HepG2 (cell line): ENCODE results near the gene UBE2O. TPM values are rescaled to one million over a fixed set of nuclear protein-coding genes. Genes with fewer than 3 reads are reported as not detected.

Source experiments
- FUBP1 ChIP-seq: sonication (generic); formaldehyde crosslinking; IDR thresholded peaks from 2 replicates; pipeline ENCODE4 v1.5.1; 2020; ENCODE audit warnings: missing genetic modification reagents, mild to moderate bottlenecking, borderline replicate concordance
- GPBP1L1 ChIP-seq: sonication (generic); formaldehyde crosslinking; IDR thresholded peaks from 2 replicates; pipeline ENCODE4 v1.5.0; 2020; ENCODE audit warnings: mild to moderate bottlenecking, missing genetic modification reagents
- MED13 ChIP-seq: sonication (generic); formaldehyde crosslinking; IDR thresholded peaks from 2 replicates; pipeline ENCODE4 v1.5.0; 2020; ENCODE audit warnings: missing genetic modification reagents
- RBFOX2 ChIP-seq: fragments of 200-400 bp; formaldehyde crosslinking; IDR thresholded peaks from 2 replicates; pipeline ENCODE4 v1.6.1; 2017; ENCODE audit warnings: low read depth, mild to moderate bottlenecking, low read length
- RCOR2 ChIP-seq: IDR thresholded peaks from 2 replicates; pipeline ENCODE4 v1.6.1; 2016; ENCODE audit warnings: missing biosample characterization, missing genetic modification reagents
- SKI ChIP-seq: fragments of 450-650 bp; IDR thresholded peaks from one replicate; pipeline ENCODE4 v1.6.1; 2018; ENCODE audit warnings: mild to moderate bottlenecking; ENCODE audit not compliant: partially characterized antibody
- SNRNP70 ChIP-seq: fragments of 200-400 bp; formaldehyde crosslinking; IDR thresholded peaks from 2 replicates; pipeline ENCODE4 v1.6.1; 2017; ENCODE audit warnings: mild to moderate bottlenecking, low read depth, low read length, moderate library complexity
- ZBTB34 ChIP-seq: sonication (generic); formaldehyde crosslinking; IDR thresholded peaks from 2 replicates; pipeline ENCODE4 v1.8.0; 2022; ENCODE audit warnings: mild to moderate bottlenecking, missing genetic modification reagents
- ZEB1 ChIP-seq: IDR thresholded peaks from 2 replicates; pipeline ENCODE4 v1.6.1; 2012; ENCODE audit warnings: mild to moderate bottlenecking, low read depth, inconsistent platforms; ENCODE audit not compliant: insufficient replicate concordance
- ZNF510 ChIP-seq: sonication (generic); formaldehyde crosslinking; IDR thresholded peaks from 2 replicates; pipeline ENCODE4 v1.4.0; 2020; ENCODE audit warnings: low read depth, mild to moderate bottlenecking, missing genetic modification reagents
- ZNF549 ChIP-seq: sonication (generic); formaldehyde crosslinking; IDR thresholded peaks from 2 replicates; pipeline ENCODE4 v1.5.0; 2020; ENCODE audit warnings: missing genetic modification reagents
- ZNF557 ChIP-seq: sonication (generic); formaldehyde crosslinking; IDR thresholded peaks from 2 replicates; pipeline ENCODE4 v1.4.0; 2020; ENCODE audit warnings: missing genetic modification reagents
- ZNF639 ChIP-seq: conservative IDR thresholded peaks from 2 replicates; pipeline ENCODE4 v1.6.1; 2018; ENCODE audit warnings: missing genetic modification reagents
- ZSCAN25 ChIP-seq: sonication (generic); formaldehyde crosslinking; IDR thresholded peaks from 2 replicates; pipeline ENCODE4 v1.8.0; 2022; ENCODE audit warnings: mild to moderate bottlenecking, missing genetic modification reagents
- polyA plus RNA-seq, 8 experiments: library from polyadenylated mRNA; depleted of rRNA in 3 of 8; stranded (reverse) in 7 of 8; unstranded in 1 of 8; fragments of >200 nt; fragmentation: Illumina TruSeq in 4 of 8; extraction: Trizol in 4 of 8; gene quantifications; 2 replicates each; pipeline versions ENCODE4 v1.2.1 to v1.2.3, GENCODE V29; 2011 to 2016; ENCODE audit warnings: low read depth in 4 of 8, missing spikeins in 1 of 8, mixed read lengths in 1 of 8; ENCODE audit not compliant: insufficient read depth in 1 of 8
- total RNA-seq, 5 experiments: library from RNA; depleted of rRNA; stranded (reverse); fragments of >200 nt; fragmentation: Illumina TruSeq; extraction: Trizol; gene quantifications; 2 replicates each; pipeline ENCODE4 v1.2.3, GENCODE V29; 2016; ENCODE audit warnings: low read depth in 1 of 5
- TF ChIP-seq, protein P1 (sequence below): sonication (generic); formaldehyde crosslinking; IDR thresholded peaks from 2 replicates; pipeline ENCODE4 v1.8.0; 2022; ENCODE audit warnings: mild to moderate bottlenecking, missing genetic modification reagents, borderline replicate concordance
- TF ChIP-seq, protein P2 (sequence below): sonication (generic); formaldehyde crosslinking; IDR thresholded peaks from 2 replicates; pipeline ENCODE4 v1.9.0; 2021; ENCODE audit warnings: mild to moderate bottlenecking, missing genetic modification reagents

Gene UBE2O
- total and polyA plus RNA-seq, 2 of the 13 experiments (the other 11 are each of a cell fraction or from before 2014, with no cell fraction given) = 21.5 to 23.5 TPM

DNA sequence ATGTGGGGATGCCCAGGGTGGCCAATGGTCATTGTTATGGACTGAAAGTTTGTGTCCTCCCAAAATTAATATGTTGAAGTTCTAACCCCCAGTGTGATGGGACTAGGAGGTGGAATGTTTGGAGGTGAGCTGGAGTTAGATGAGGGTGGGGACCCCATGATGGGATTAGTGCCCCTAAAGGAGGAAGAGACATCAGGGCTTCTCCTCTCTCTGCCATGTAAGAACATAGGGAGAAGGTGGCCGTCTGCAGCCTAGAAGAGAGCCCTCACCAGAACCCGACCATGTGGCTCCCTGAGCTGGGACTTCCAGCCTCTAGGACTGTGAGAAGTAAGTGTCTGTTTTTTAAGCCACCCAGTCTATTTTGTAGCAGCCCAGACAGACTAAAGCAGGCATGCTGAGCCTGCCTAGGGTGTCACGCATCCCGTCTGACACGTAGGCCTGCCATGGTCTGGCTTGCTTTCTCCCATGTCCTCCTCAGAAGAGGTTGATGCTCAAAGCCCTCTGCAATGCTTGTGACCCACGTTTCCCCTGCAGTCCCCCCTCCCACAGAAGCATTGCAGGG, 95.3 kb downstream of the UBE2O start (continued):
- no peak for TF ChIP-seq ZNF557 (CRISPR knock-in tag)
- TF ChIP-seq, protein P1, sequence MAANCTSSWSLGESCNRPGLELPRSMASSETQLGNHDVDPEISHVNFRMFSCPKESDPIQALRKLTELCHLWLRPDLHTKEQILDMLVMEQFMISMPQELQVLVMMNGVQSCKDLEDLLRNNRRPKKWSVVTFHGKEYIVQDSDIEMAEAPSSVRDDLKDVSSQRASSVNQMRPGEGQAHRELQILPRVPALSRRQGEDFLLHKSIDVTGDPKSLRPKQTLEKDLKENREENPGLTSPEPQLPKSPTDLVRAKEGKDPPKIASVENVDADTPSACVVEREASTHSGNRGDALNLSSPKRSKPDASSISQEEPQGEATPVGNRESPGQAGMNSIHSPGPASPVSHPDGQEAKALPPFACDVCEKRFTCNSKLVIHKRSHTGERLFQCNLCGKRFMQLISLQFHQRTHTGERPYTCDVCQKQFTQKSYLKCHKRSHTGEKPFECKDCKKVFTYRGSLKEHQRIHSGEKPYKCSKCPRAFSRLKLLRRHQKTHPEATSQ (CRISPR knock-in tag) = no peak
- no peak for TF ChIP-seq RCOR2
- no peak for TF ChIP-seq FUBP1
- TF ChIP-seq ZSCAN25 (CRISPR knock-in tag) = no peak
- TF ChIP-seq ZBTB34 (CRISPR knock-in tag) = no peak
- TF ChIP-seq MED13 (CRISPR knock-in tag) = no peak
- no peak for TF ChIP-seq ZNF549 (CRISPR knock-in tag)
- no peak for TF ChIP-seq SNRNP70
- TF ChIP-seq GPBP1L1 (CRISPR knock-in tag) = no peak
- TF ChIP-seq RBFOX2 = no peak
- TF ChIP-seq ZNF639 (CRISPR knock-in tag) = no peak
- no peak for TF ChIP-seq ZNF510
- TF ChIP-seq, protein P2, sequence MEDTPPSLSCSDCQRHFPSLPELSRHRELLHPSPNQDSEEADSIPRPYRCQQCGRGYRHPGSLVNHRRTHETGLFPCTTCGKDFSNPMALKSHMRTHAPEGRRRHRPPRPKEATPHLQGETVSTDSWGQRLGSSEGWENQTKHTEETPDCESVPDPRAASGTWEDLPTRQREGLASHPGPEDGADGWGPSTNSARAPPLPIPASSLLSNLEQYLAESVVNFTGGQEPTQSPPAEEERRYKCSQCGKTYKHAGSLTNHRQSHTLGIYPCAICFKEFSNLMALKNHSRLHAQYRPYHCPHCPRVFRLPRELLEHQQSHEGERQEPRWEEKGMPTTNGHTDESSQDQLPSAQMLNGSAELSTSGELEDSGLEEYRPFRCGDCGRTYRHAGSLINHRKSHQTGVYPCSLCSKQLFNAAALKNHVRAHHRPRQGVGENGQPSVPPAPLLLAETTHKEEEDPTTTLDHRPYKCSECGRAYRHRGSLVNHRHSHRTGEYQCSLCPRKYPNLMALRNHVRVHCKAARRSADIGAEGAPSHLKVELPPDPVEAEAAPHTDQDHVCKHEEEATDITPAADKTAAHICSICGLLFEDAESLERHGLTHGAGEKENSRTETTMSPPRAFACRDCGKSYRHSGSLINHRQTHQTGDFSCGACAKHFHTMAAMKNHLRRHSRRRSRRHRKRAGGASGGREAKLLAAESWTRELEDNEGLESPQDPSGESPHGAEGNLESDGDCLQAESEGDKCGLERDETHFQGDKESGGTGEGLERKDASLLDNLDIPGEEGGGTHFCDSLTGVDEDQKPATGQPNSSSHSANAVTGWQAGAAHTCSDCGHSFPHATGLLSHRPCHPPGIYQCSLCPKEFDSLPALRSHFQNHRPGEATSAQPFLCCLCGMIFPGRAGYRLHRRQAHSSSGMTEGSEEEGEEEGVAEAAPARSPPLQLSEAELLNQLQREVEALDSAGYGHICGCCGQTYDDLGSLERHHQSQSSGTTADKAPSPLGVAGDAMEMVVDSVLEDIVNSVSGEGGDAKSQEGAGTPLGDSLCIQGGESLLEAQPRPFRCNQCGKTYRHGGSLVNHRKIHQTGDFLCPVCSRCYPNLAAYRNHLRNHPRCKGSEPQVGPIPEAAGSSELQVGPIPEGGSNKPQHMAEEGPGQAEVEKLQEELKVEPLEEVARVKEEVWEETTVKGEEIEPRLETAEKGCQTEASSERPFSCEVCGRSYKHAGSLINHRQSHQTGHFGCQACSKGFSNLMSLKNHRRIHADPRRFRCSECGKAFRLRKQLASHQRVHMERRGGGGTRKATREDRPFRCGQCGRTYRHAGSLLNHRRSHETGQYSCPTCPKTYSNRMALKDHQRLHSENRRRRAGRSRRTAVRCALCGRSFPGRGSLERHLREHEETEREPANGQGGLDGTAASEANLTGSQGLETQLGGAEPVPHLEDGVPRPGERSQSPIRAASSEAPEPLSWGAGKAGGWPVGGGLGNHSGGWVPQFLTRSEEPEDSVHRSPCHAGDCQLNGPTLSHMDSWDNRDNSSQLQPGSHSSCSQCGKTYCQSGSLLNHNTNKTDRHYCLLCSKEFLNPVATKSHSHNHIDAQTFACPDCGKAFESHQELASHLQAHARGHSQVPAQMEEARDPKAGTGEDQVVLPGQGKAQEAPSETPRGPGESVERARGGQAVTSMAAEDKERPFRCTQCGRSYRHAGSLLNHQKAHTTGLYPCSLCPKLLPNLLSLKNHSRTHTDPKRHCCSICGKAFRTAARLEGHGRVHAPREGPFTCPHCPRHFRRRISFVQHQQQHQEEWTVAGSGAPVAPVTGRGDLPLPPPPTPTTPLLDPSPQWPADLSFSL = no peak
- TF ChIP-seq SKI = no peak
- TF ChIP-seq ZEB1 = no peak
